GM13976 (cell line): ENCODE results near the gene ZNF839.

Source experiments
- DNase-seq: peaks from one replicate; pipeline ENCODE4 v3.0.0; 2012; ENCODE audit warnings: low spot score
- in situ Hi-C: fragments of 300-500 bp; cut with MboI; formaldehyde crosslinking; loops from one replicate; pipeline ENCODE4 v1.12.0; 2022; ENCODE audit warnings: low sequenced_read_pairs, mixed read lengths, inconsistent platforms; ENCODE audit not compliant: unreplicated experiment
- TF ChIP-seq, protein P1 (sequence below): IDR thresholded peaks from 2 replicates; pipeline ENCODE4 v1.5.1; 2012; ENCODE audit warnings: borderline replicate concordance, mild to moderate bottlenecking; ENCODE audit not compliant: insufficient read depth; ENCODE audit errors: extremely low read depth, missing control alignments, control extremely low read depth

The ZNF839 gene

DNA sequence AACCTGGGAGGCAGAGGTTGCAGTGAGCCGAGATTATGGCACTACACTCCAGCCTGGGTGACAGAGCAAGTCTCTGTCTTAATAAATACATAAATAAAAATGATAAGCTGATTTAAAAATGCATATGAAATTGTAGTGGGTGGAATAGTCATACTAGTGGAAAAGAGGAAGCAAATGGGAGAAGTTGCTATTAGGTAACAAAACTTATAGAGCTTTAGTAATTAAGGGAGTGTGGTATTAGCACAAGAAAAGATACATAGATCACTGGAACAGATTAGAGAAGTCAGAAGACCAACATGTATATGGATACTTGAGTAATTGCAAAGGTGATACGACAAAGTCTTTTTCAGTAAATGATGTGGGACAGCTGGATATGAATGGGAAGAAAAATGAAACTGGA lies 69.7 kb downstream of the ZNF839 start:
- TF ChIP-seq, protein P1, sequence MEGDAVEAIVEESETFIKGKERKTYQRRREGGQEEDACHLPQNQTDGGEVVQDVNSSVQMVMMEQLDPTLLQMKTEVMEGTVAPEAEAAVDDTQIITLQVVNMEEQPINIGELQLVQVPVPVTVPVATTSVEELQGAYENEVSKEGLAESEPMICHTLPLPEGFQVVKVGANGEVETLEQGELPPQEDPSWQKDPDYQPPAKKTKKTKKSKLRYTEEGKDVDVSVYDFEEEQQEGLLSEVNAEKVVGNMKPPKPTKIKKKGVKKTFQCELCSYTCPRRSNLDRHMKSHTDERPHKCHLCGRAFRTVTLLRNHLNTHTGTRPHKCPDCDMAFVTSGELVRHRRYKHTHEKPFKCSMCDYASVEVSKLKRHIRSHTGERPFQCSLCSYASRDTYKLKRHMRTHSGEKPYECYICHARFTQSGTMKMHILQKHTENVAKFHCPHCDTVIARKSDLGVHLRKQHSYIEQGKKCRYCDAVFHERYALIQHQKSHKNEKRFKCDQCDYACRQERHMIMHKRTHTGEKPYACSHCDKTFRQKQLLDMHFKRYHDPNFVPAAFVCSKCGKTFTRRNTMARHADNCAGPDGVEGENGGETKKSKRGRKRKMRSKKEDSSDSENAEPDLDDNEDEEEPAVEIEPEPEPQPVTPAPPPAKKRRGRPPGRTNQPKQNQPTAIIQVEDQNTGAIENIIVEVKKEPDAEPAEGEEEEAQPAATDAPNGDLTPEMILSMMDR, result no peak
- in situ Hi-C loops, result no loop called here
- no peak for DNase-seq

DNA sequence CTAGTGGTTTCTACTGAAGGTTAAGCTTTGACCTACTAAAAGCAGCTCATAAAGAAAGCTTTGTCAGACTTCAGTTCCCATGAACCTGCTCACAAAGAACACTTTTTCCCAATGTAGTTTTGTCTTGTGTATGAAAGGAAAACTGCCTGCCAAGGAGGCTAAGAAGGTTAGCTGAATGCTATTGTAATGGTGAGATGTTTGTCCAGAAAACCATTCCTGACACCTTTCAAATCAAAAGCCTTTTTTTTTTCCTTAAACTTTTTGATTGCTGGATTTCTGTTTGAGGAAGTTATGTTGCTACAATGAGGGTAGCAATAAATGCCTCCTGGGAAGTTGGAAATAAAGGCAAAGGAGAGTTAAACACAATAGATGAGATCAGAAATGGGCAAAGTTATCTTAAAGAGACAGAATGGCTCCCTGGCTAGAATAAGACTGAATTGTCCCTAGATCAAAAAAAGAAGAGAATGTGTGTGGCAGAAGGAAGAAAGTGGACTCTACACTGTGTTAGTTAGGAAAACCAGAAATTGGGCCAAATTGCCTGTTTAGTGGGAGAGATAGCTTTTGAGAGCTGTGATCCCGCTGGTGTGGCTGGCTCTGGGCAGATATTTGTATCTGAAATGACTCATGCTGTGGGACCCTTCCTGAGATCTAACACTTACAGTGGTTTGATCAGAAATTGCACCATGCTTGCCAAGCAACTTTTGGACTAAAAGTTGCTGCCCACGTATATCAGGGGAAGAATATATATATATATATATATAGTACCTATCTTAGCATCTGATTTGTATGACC lies 70.7 kb downstream of the ZNF839 start:
- TF ChIP-seq, protein P1, result no peak
- in situ Hi-C loops, result no loop called here
- DNase-seq, result no peak
